ENCODE measurements around the gene CST1.
"Not testable (repeated sequence)": the region's sequence is repeated elsewhere in the genome, so short reads cannot be mapped to it uniquely, and the experiment has no call there.

DNA sequence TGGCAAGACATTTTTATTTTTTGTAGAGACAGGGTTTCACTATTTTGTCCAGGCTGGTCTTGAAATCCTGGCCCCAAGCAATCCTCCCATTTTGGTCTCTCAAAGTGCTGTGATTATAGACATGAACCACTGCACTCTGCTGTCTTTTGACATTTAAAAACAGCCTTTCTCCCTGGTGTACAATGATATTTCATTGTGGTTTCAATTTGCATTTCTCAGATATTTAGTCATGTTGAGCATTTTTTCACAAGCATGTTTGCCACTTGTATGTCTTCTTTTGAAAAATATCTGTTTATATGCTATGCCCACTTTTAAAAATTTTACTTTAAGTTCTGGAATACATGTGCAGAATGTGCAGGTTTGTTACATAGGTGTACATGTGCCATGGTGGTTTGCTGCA lies 27.9 kb upstream of the CST1 start:
- TF ChIP-seq, protein P1, sequence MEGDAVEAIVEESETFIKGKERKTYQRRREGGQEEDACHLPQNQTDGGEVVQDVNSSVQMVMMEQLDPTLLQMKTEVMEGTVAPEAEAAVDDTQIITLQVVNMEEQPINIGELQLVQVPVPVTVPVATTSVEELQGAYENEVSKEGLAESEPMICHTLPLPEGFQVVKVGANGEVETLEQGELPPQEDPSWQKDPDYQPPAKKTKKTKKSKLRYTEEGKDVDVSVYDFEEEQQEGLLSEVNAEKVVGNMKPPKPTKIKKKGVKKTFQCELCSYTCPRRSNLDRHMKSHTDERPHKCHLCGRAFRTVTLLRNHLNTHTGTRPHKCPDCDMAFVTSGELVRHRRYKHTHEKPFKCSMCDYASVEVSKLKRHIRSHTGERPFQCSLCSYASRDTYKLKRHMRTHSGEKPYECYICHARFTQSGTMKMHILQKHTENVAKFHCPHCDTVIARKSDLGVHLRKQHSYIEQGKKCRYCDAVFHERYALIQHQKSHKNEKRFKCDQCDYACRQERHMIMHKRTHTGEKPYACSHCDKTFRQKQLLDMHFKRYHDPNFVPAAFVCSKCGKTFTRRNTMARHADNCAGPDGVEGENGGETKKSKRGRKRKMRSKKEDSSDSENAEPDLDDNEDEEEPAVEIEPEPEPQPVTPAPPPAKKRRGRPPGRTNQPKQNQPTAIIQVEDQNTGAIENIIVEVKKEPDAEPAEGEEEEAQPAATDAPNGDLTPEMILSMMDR (IDR thresholded peaks at IDR 0.05), result not testable (repeated sequence)
- TF ChIP-seq POLR2A (IDR thresholded peaks at IDR 0.05), result not testable (repeated sequence)

Data from lower leg skin (tissue), 3 donors.